Sigmoid colon (tissue), 4 donors: ENCODE data around the gene SLC25A13.

Experiments
- CTCF ChIP-seq, 4 experiments: fragments of 450-650 bp in 3 of 4; fragments of 200-600 bp in 1 of 4; IDR thresholded peaks; one replicate each; pipeline ENCODE4 v1.5.1; 2016 to 2019; ENCODE audit warnings: antibody characterized with exemption in 4 of 4, mild to moderate bottlenecking in 3 of 4, moderate library complexity in 2 of 4
- EP300 ChIP-seq, 4 donors: sonication (generic); formaldehyde crosslinking; IDR thresholded peaks; one replicate each; pipeline ENCODE4 v1.6.1; 2017; ENCODE audit warnings: antibody characterized with exemption in 4 of 4

- TF ChIP-seq CTCF (IDR thresholded peaks at IDR 0.05) (no peak), EP300 (IDR thresholded peaks at IDR 0.05) (no peak)
These were observed 27.7 kb upstream of the SLC25A13 start for GRCh38 chr7:96349572-96349971.
